ENCODE data around the gene MED13L.
"Not testable (repeated sequence)": the region's sequence is repeated elsewhere in the genome, so short reads cannot be mapped to it uniquely, and the experiment has no call there.

The MED13L gene

GRCh38 chr12:116043659-116044535 is 233.6 kb downstream of the MED13L start:
- no peak for DNase-seq

- no peak for DNase-seq
These were observed 237.1 kb downstream of the MED13L start for GRCh38 chr12:116040402-116040801.

GRCh38 chr12:116039081-116039480 is 238.4 kb downstream of the MED13L start:
- DNase-seq: no peak

- no peak for DNase-seq
These were observed 239.3 kb downstream of the MED13L start for GRCh38 chr12:116037941-116038837.

GRCh38 chr12:116033765-116034164 is 243.7 kb downstream of the MED13L start:
- DNase-seq: no peak

GRCh38 chr12:116031624-116032023 is 245.9 kb downstream of the MED13L start:
- not testable (repeated sequence) for DNase-seq

GRCh38 chr12:116028619-116029018 is 248.9 kb downstream of the MED13L start:
- no peak for DNase-seq

GRCh38 chr12:116027551-116027821 is 250.0 kb downstream of the MED13L start:
- DNase-seq: no peak

- no peak for DNase-seq
These were observed 250.5 kb downstream of the MED13L start for GRCh38 chr12:116026768-116027550.

- no peak for DNase-seq
These were observed 251.1 kb downstream of the MED13L start for GRCh38 chr12:116026346-116026745.

- DNase-seq: no peak
These were observed 252.7 kb downstream of the MED13L start for GRCh38 chr12:116024769-116025168.

- no peak for DNase-seq
These were observed 258.1 kb downstream of the MED13L start for GRCh38 chr12:116019415-116019814.

GRCh38 chr12:116018282-116018681 is 259.2 kb downstream of the MED13L start:
- DNase-seq: no peak

GRCh38 chr12:116015525-116015924 is 262.0 kb downstream of the MED13L start:
- DNase-seq: no peak

GRCh38 chr12:116012757-116013156 is 264.7 kb downstream of the MED13L start:
- no peak for DNase-seq

- no peak for DNase-seq
These were observed 266.3 kb downstream of the MED13L start for GRCh38 chr12:116011217-116011616.

GRCh38 chr12:116010467-116010866 is 267.0 kb downstream of the MED13L start:
- DNase-seq: no peak

- no peak for DNase-seq
These were observed 267.7 kb downstream of the MED13L start for GRCh38 chr12:116009805-116010204.

GRCh38 chr12:116006141-116006540 is 271.4 kb downstream of the MED13L start:
- DNase-seq: no peak

- DNase-seq: no peak
These were observed 274.5 kb downstream of the MED13L start for GRCh38 chr12:116002890-116003536.

- no peak for DNase-seq
These were observed 277.2 kb downstream of the MED13L start for GRCh38 chr12:116000252-116000651.

- no peak for DNase-seq
These were observed 277.9 kb downstream of the MED13L start for GRCh38 chr12:115999582-115999981.
